Neural progenitor cell (in vitro differentiated cells): ENCODE measurements around the gene H2AZ1.

Source experiments
- EZH2 ChIP-seq: fragments of 200-600 bp; sonication (generic); IDR thresholded peaks from 2 replicates; pipeline ENCODE4 v1.6.1; 2017; ENCODE audit warnings: antibody characterized with exemption, mild to moderate bottlenecking, moderate library complexity
- EZH2phosphoT487 ChIP-seq: fragments of 200-600 bp; sonication (generic); IDR thresholded peaks from 2 replicates; pipeline ENCODE4 v1.6.1; 2017; ENCODE audit warnings: antibody characterized with exemption
- TF ChIP-seq, protein P1 (sequence below): fragments of 200-600 bp; sonication (generic); IDR thresholded peaks from 2 replicates; pipeline ENCODE4 v1.5.1; 2017; ENCODE audit warnings: antibody characterized with exemption, mild to moderate bottlenecking

DNA sequence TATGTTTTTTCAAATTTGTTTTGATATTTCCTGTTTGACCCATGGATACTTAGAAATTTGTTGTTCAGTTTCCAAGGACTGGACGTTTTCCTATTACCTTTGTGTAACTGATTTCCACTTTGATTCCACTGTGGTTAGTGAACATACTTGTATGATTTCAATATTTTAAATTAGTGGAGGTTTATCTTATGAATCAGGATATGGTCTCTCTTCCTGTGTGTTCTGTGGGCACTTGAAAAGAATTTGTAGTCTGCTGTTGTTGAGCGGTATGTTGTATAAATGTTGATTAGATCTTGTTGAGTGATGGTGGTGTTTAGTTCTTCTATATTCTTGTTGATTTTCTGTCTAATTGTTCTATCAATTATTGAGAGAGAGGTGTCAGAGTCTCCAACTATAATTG, 34.6 kb downstream of the H2AZ1 start:
- TF ChIP-seq, protein P1, sequence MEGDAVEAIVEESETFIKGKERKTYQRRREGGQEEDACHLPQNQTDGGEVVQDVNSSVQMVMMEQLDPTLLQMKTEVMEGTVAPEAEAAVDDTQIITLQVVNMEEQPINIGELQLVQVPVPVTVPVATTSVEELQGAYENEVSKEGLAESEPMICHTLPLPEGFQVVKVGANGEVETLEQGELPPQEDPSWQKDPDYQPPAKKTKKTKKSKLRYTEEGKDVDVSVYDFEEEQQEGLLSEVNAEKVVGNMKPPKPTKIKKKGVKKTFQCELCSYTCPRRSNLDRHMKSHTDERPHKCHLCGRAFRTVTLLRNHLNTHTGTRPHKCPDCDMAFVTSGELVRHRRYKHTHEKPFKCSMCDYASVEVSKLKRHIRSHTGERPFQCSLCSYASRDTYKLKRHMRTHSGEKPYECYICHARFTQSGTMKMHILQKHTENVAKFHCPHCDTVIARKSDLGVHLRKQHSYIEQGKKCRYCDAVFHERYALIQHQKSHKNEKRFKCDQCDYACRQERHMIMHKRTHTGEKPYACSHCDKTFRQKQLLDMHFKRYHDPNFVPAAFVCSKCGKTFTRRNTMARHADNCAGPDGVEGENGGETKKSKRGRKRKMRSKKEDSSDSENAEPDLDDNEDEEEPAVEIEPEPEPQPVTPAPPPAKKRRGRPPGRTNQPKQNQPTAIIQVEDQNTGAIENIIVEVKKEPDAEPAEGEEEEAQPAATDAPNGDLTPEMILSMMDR, result no peak
- TF ChIP-seq EZH2 (no peak), EZH2phosphoT487 (no peak)
